H1 (cell line): ENCODE results near the gene PTPRT. TPM values are rescaled to one million over a fixed set of nuclear protein-coding genes. Genes with fewer than 3 reads are reported as not detected.

Source experiments
- CTCF ChIA-PET: fragments of 300-600 bp; sonication (Branson Sonifier 250); formaldehyde crosslinking; loops from one replicate; lab custom pipeline; 2021; ENCODE audit not compliant: partially characterized antibody; lab: Charles Lee
- POLR2A ChIA-PET: fragments of 300-600 bp; sonication (Branson Sonifier 250); formaldehyde crosslinking; loops from one replicate; lab custom pipeline; 2021; ENCODE audit warnings: inconsistent platforms; ENCODE audit not compliant: partially characterized antibody; lab: Charles Lee
- DNase-seq, 2 experiments: peaks; one replicate each; pipeline versions ENCODE4 v3.0.0 to v3.0.0-alpha.2; 2010 to 2022; ENCODE audit warnings: low spot score in 2 of 2, low read depth in 1 of 2, mixed read lengths in 1 of 2
- FAIRE-seq: peaks from 2 replicates; lab custom pipeline; 2011; peaks lifted over from hg19 to GRCh38; lab: Jason Lieb, UNC
- H2AFZ ChIP-seq: 2 replicates; pipeline ENCODE4 v1.8.1; 2012; ENCODE audit warnings: low read length, inconsistent platforms
- H2AK5ac ChIP-seq: 2 replicates; pipeline ENCODE4 v1.6.1; 2013; ENCODE audit warnings: low read depth, low read length
- H2BK120ac ChIP-seq: replicated peaks from 2 replicates; pipeline ENCODE3; 2013; ENCODE audit warnings: low read depth, low read length, inconsistent platforms
- H2BK12ac ChIP-seq: 2 replicates; pipeline ENCODE4 v1.6.1; 2013; ENCODE audit warnings: low read depth, low read length
- H2BK15ac ChIP-seq: 2 replicates; pipeline ENCODE4 v1.6.1; 2013; ENCODE audit warnings: low read length
- H2BK20ac ChIP-seq: 2 replicates; pipeline ENCODE4 v1.6.1; 2013; ENCODE audit warnings: low read length
- H2BK5ac ChIP-seq: 2 replicates; pipeline ENCODE4 v1.6.1; 2013; ENCODE audit warnings: low read depth, low read length
- H3K14ac ChIP-seq: 2 replicates; pipeline ENCODE4 v1.6.1; 2013; ENCODE audit warnings: inconsistent platforms; ENCODE audit not compliant: insufficient read length
- H3K18ac ChIP-seq: 2 replicates; pipeline ENCODE4 v1.6.1; 2013; ENCODE audit warnings: low read length; ENCODE audit errors: extremely low read depth
- H3K23ac ChIP-seq: 2 replicates; pipeline ENCODE4 v1.6.1; 2013; ENCODE audit warnings: inconsistent platforms; ENCODE audit not compliant: insufficient read length
- H3K23me2 ChIP-seq: 2 replicates; pipeline ENCODE4 v1.6.1; 2013; ENCODE audit warnings: low read depth, low read length
- H3K27ac ChIP-seq: 2 replicates; pipeline ENCODE4 v1.6.1; 2011; ENCODE audit warnings: low read depth, low read length, inconsistent platforms
- H3K27me3 ChIP-seq, 4 experiments: replicated peaks in 1 of 4; 1 replicate in 1 of 4; 2 replicates in 3 of 4; pipeline versions ENCODE4 v1.6.1 to v1.8.1; 2011 to 2013; ENCODE audit warnings: low read length in 3 of 4, mild to moderate bottlenecking in 3 of 4, inconsistent platforms in 2 of 4, mixed read lengths in 2 of 4, moderate library complexity in 1 of 4; ENCODE audit not compliant: control insufficient read depth in 3 of 4, insufficient read depth in 3 of 4; ENCODE audit errors: extremely low read depth in 1 of 4
- H3K36me3 ChIP-seq, 4 experiments: 2 replicates each; pipeline versions ENCODE4 v1.6.1 to v1.8.1; 2011 to 2013; ENCODE audit warnings: mild to moderate bottlenecking in 4 of 4, low read length in 3 of 4, moderate library complexity in 2 of 4, control low read depth in 1 of 4, inconsistent platforms in 1 of 4; ENCODE audit not compliant: insufficient read depth in 4 of 4, control insufficient read depth in 2 of 4
- H3K4ac ChIP-seq: replicated peaks from 2 replicates; pipeline ENCODE3; 2013; ENCODE audit warnings: low read length, low read depth, mixed read lengths, inconsistent platforms; ENCODE audit not compliant: insufficient read length
- H3K4me1 ChIP-seq, 4 experiments: replicated peaks in 1 of 4; 1 replicate in 1 of 4; 2 replicates in 3 of 4; pipeline versions ENCODE4 v1.6.1 to v1.8.1; 2011 to 2013; ENCODE audit warnings: low read length in 3 of 4, inconsistent platforms in 2 of 4, mixed read lengths in 1 of 4; ENCODE audit not compliant: insufficient read depth in 4 of 4, control insufficient read depth in 3 of 4
- H3K4me2 ChIP-seq, 2 experiments: 2 replicates each; pipeline versions ENCODE4 v1.6.1 to v1.8.1; 2011 to 2013; ENCODE audit warnings: low read depth in 2 of 2, low read length in 2 of 2, control low read depth in 1 of 2, inconsistent platforms in 1 of 2, mild to moderate bottlenecking in 1 of 2; ENCODE audit not compliant: insufficient read depth in 1 of 2
- H3K4me3 ChIP-seq, 4 experiments: fragments of 200-600, 300-600 bp in 1 of 4; sonication (generic), shearing (Covaris generic), sonication (Bioruptor Twin) in 1 of 4; 2 replicates each; pipeline versions ENCODE4 v1.5.1 to v1.8.1; 2011 to 2016; ENCODE audit warnings: low read length in 4 of 4, low read depth in 3 of 4, control low read depth in 2 of 4, inconsistent platforms in 2 of 4, mild to moderate bottlenecking in 2 of 4, mixed read lengths in 1 of 4, moderate library complexity in 1 of 4; ENCODE audit not compliant: insufficient read depth in 2 of 4; ENCODE audit errors: extremely low read depth in 1 of 4
- H3K56ac ChIP-seq: replicated peaks from 2 replicates; pipeline ENCODE3; 2013; ENCODE audit warnings: low read depth, mild to moderate bottlenecking, mixed read lengths, low read length, inconsistent platforms; ENCODE audit not compliant: insufficient read length
- H3K79me1 ChIP-seq: 2 replicates; pipeline ENCODE4 v1.6.1; 2013; ENCODE audit warnings: low read depth, low read length, control low read depth
- H3K79me2 ChIP-seq, 2 experiments: 2 replicates each; pipeline versions ENCODE4 v1.6.1 to v1.8.1; 2012 to 2013; ENCODE audit warnings: low read length in 2 of 2, mild to moderate bottlenecking in 2 of 2, inconsistent platforms in 1 of 2; ENCODE audit not compliant: insufficient read depth in 2 of 2, control insufficient read depth in 1 of 2
- H3K9ac ChIP-seq, 4 experiments: replicated peaks in 1 of 4; 1 replicate in 1 of 4; 2 replicates in 3 of 4; pipeline versions ENCODE4 v1.6.1 to v1.8.1; 2011 to 2013; ENCODE audit warnings: low read depth in 3 of 4, low read length in 3 of 4, control low read depth in 2 of 4, mild to moderate bottlenecking in 2 of 4, moderate library complexity in 2 of 4, inconsistent platforms in 1 of 4; ENCODE audit errors: extremely low read depth in 1 of 4
- H3K9me3 ChIP-seq, 2 experiments: 2 replicates each; pipeline versions ENCODE4 v1.6.1 to v1.8.1; 2012 to 2013; ENCODE audit warnings: mild to moderate bottlenecking in 2 of 2, moderate library complexity in 2 of 2, control low read depth in 1 of 2, inconsistent platforms in 1 of 2, low read depth in 1 of 2, low read length in 1 of 2, mixed read lengths in 1 of 2; ENCODE audit not compliant: insufficient read depth in 2 of 2
- H4K20me1 ChIP-seq, 2 experiments: replicated peaks in 1 of 2; 2 replicates each; pipeline versions ENCODE3 to v1.8.1; 2011 to 2013; ENCODE audit warnings: inconsistent platforms in 2 of 2, low read length in 2 of 2, mild to moderate bottlenecking in 1 of 2; ENCODE audit not compliant: insufficient read depth in 2 of 2, control insufficient read depth in 1 of 2
- H4K5ac ChIP-seq: 2 replicates; pipeline ENCODE4 v1.6.1; 2013; ENCODE audit warnings: low read length, low read depth, mixed read lengths, inconsistent platforms; ENCODE audit not compliant: insufficient read length
- H4K8ac ChIP-seq: 2 replicates; pipeline ENCODE4 v1.8.0; 2013; ENCODE audit warnings: mild to moderate bottlenecking, moderate library complexity, low read length, inconsistent platforms; ENCODE audit not compliant: insufficient read depth; ENCODE audit errors: extremely low read depth
- H4K91ac ChIP-seq: replicated peaks from 2 replicates; pipeline ENCODE3; 2013; ENCODE audit warnings: low read length, mixed read lengths, inconsistent platforms; ENCODE audit not compliant: insufficient read length
- BCL11A ChIP-seq, 2 experiments: IDR thresholded peaks; one replicate each; pipeline ENCODE4 v1.6.1; 2011; ENCODE audit warnings: low read depth in 2 of 2, low read length in 2 of 2, mild to moderate bottlenecking in 2 of 2
- PHF8 ChIP-seq: fragments of 200-600 bp; sonication (generic); conservative IDR thresholded peaks from 2 replicates; pipeline ENCODE4 v1.7.1; 2012; ENCODE audit warnings: low read depth, mild to moderate bottlenecking, inconsistent platforms, low read length, moderate library complexity
- POLR2AphosphoS5 ChIP-seq: IDR thresholded peaks from 2 replicates; pipeline ENCODE4 v1.6.1; 2011; ENCODE audit warnings: low read depth, low read length
- POU5F1 ChIP-seq: IDR thresholded peaks from 2 replicates; pipeline ENCODE4 v1.6.1; 2011; ENCODE audit warnings: low read depth, mild to moderate bottlenecking, low read length, moderate library complexity
- RNF2 ChIP-seq: fragments of 200-900, 300-1000 bp; sonication (generic); IDR thresholded peaks from 2 replicates; pipeline ENCODE4 v1.7.1; 2016; ENCODE audit warnings: borderline replicate concordance, low read depth, mild to moderate bottlenecking, antibody characterized with exemption, low read length; ENCODE audit not compliant: poor library complexity, severe bottlenecking; ENCODE audit errors: missing control alignments
- SIN3A ChIP-seq, 2 experiments: IDR thresholded peaks in 1 of 2; conservative IDR thresholded peaks in 1 of 2; 2 replicates each; pipeline ENCODE4 v1.6.1; 2011 to 2012; ENCODE audit warnings: low read length in 2 of 2, improper control_type of control experiment in 1 of 2, low read depth in 1 of 2, mild to moderate bottlenecking in 1 of 2
- SRF ChIP-seq: IDR thresholded peaks from 2 replicates; pipeline ENCODE4 v1.6.1; 2011; ENCODE audit warnings: mild to moderate bottlenecking, low read depth, low read length, moderate library complexity
- ZNF274 ChIP-seq: IDR thresholded peaks from 2 replicates; pipeline ENCODE4 v1.7.0; 2012; ENCODE audit warnings: low read length, borderline replicate concordance; ENCODE audit errors: extremely low read depth
- WGBS, 2 experiments: shearing (Covaris generic) in 1 of 2; methylation state at CpG; one replicate each; pipeline versions ENCODE4 v1.1.6 to v1.1.7; 2013 to 2015; ENCODE audit warnings: low lambda C conversion rate in 2 of 2, mixed read lengths in 2 of 2, inconsistent platforms in 1 of 2, low coverage in 1 of 2, missing lambda C conversion rate in 1 of 2; ENCODE audit not compliant: insufficient replicate concordance in 2 of 2, insufficient coverage in 1 of 2, insufficient read length in 1 of 2; ENCODE audit errors: extremely low coverage in 1 of 2, missing lambda C conversion rate in 1 of 2; 5-methylcytosine and 5-hydroxymethylcytosine counted together
- polyA plus RNA-seq, 7 experiments: library from polyadenylated mRNA; depleted of rRNA in 3 of 7; stranded (reverse) in 5 of 7; unstranded in 2 of 7; fragments of >200 nt in 5 of 7; fragments of 200-250 nt in 2 of 7; gene quantifications; 1 replicate in 5 of 7; 2 replicates in 1 of 7; 4 replicates in 1 of 7; pipeline versions ENCODE4 v1.2.1 to v1.2.3, GENCODE V29; 2011 to 2013; ENCODE audit warnings: missing spikeins in 2 of 7, mixed read lengths in 2 of 7
- total RNA-seq: library from RNA; stranded (reverse); fragmentation: NEBNext Ultra II Directional; extraction: Animal tissue kit (Norgen Biotek cat#: 25700); gene quantifications from 2 replicates; pipeline ENCODE4 v1.2.1, GENCODE V29; 2021
- TF ChIP-seq, protein P1 (sequence below): IDR thresholded peaks from 2 replicates; pipeline ENCODE4 v1.6.1; 2011; ENCODE audit warnings: low read depth, mild to moderate bottlenecking, low read length; ENCODE audit not compliant: insufficient read depth
- TF ChIP-seq, protein P2 (sequence below), 3 experiments: IDR thresholded peaks; 1 replicate in 2 of 3; 2 replicates in 1 of 3; pipeline versions ENCODE4 v1.5.1 to v1.6.1; 2011; ENCODE audit warnings: low read length in 3 of 3, mild to moderate bottlenecking in 3 of 3, inconsistent platforms in 2 of 3, low read depth in 1 of 3, moderate library complexity in 1 of 3; ENCODE audit not compliant: insufficient read depth in 1 of 3; ENCODE audit errors: control extremely low read depth in 1 of 3

The PTPRT gene
- total and polyA plus RNA-seq, 2 of the 8 experiments (the other 6 are each of a cell fraction or from before 2014, with no cell fraction given), result 0.33 to 1.8 TPM

DNA sequence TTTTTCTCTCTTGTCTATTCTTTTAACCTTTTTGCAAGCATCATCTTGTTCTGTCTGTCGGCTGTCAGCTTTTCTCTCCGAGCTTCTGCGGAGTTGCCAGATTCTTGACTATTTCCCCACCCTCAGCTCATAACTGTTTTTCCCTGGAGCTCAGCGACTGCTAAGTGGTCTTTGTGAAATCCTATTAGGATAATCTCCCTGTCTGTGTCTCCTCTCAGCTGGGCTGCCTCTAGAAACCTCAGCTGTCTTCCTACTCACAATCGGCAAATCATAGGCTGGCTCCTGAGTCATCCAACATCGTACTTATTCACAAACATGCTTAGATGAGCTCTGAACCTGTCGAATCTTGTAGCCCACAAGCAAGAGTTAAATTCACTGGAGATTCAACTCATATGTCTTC is 332.3 kb downstream of the PTPRT start:
- ChIA-PET CTCF (interaction anchor here (1.6 kb wide), 1 partner anchor 12 kb away, joined by 4 read pairs; no protein-coding TSS in a partner anchor), POLR2A (no interaction called here)
- Histone ChIP-seq H3K27ac (no peak overlapping the region), H3K36me3 (no peaks in the 10 kb centered on the region), H2BK20ac (no peak overlapping the region), H3K9me3 (no peaks in the 10 kb centered on the region), H2BK120ac (no peak overlapping the region), H3K79me2 (no peaks in the 10 kb centered on the region), H4K5ac (no peak overlapping the region), H3K4me3 (no peak overlapping the region), H2AFZ (no peak overlapping the region), H3K4me1 (peaks cover 0 to 4% (median 1%) of the 10 kb centered on the region in 4 experiments; a peak in 2 of 7 replicates), H2AK5ac (no peak overlapping the region), H4K8ac (no peak overlapping the region), H3K23ac (no peak overlapping the region), H4K91ac (no peak overlapping the region), H2BK15ac (no peak overlapping the region), H3K14ac (no peak overlapping the region), H3K18ac (no peak overlapping the region), H4K20me1 (no peaks in the 10 kb centered on the region), H2BK5ac (no peak overlapping the region), H3K4me2 (no peak overlapping the region), H3K9ac (no peak overlapping the region), H3K27me3 (no peaks in the 10 kb centered on the region), H3K56ac (no peak overlapping the region), H3K79me1 (no peaks in the 10 kb centered on the region), H3K4ac (no peak overlapping the region), H2BK12ac (no peak overlapping the region), H3K23me2 (no peaks in the 10 kb centered on the region)
- TF ChIP-seq ZNF274 (no peak), SRF (no peak), RNF2 (no peak), POLR2AphosphoS5 (no peak), BCL11A (IDR thresholded peaks at IDR 0.05; ENCODE audit: low read depth in 2 of 2, low read length in 2 of 2) (no peak), POU5F1 (no peak), PHF8 (no peak), SIN3A (conservative IDR thresholded peaks at IDR 0.05 in 1 of 2, IDR thresholded peaks at IDR 0.05 in 1 of 2; ENCODE audit: low read depth in 1 of 2, low read length in 2 of 2) (no peak)
- TF ChIP-seq, protein P1, sequence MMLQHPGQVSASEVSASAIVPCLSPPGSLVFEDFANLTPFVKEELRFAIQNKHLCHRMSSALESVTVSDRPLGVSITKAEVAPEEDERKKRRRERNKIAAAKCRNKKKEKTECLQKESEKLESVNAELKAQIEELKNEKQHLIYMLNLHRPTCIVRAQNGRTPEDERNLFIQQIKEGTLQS, result no peak
- TF ChIP-seq, protein P2, sequence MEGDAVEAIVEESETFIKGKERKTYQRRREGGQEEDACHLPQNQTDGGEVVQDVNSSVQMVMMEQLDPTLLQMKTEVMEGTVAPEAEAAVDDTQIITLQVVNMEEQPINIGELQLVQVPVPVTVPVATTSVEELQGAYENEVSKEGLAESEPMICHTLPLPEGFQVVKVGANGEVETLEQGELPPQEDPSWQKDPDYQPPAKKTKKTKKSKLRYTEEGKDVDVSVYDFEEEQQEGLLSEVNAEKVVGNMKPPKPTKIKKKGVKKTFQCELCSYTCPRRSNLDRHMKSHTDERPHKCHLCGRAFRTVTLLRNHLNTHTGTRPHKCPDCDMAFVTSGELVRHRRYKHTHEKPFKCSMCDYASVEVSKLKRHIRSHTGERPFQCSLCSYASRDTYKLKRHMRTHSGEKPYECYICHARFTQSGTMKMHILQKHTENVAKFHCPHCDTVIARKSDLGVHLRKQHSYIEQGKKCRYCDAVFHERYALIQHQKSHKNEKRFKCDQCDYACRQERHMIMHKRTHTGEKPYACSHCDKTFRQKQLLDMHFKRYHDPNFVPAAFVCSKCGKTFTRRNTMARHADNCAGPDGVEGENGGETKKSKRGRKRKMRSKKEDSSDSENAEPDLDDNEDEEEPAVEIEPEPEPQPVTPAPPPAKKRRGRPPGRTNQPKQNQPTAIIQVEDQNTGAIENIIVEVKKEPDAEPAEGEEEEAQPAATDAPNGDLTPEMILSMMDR (IDR thresholded peaks at IDR 0.05; ENCODE audit: control extremely low read depth in 1 of 3, insufficient read depth in 1 of 3, low read depth in 1 of 3, low read length in 3 of 3), result no peak
- 94% methylated on average over 7 of the region's 7 CpGs; no CpG with 5 or more reads in 1 of the 2 experiments for WGBS, 2 experiments
- no peak for DNase-seq
- FAIRE-seq, result no peak
